Endodermal cell (in vitro differentiated cells): Measurements from ENCODE around the gene PLCL2. TPM values are rescaled to one million over a fixed set of nuclear protein-coding genes. Genes with fewer than 3 reads are reported as not detected.

ENCODE experiments used
- DNase-seq: peaks from one replicate; pipeline ENCODE4 v3.0.0-alpha.2; 2017
- H3K27ac ChIP-seq: 2 replicates; pipeline ENCODE4 v1.5.1; 2013; ENCODE audit warnings: mild to moderate bottlenecking, low read depth, low read length, moderate library complexity
- H3K27me3 ChIP-seq: 2 replicates; pipeline ENCODE4 v1.6.1; 2013; ENCODE audit warnings: mild to moderate bottlenecking, low read length, moderate library complexity; ENCODE audit not compliant: insufficient read depth, control insufficient read depth, poor library complexity, severe bottlenecking
- H3K36me3 ChIP-seq: 2 replicates; pipeline ENCODE4 v1.7.0; 2013; ENCODE audit warnings: mild to moderate bottlenecking, low read length, moderate library complexity; ENCODE audit not compliant: control insufficient read depth, insufficient read depth
- H3K4me1 ChIP-seq: one replicate; pipeline ENCODE4 v1.7.0; 2013; ENCODE audit warnings: low read length; ENCODE audit not compliant: control insufficient read depth, insufficient read depth
- H3K4me3 ChIP-seq: 2 replicates; pipeline ENCODE4 v1.5.1; 2013; ENCODE audit warnings: mild to moderate bottlenecking, low read length, moderate library complexity
- H3K9ac ChIP-seq: 2 replicates; pipeline ENCODE4 v1.6.1; 2013; ENCODE audit warnings: mild to moderate bottlenecking, low read length, moderate library complexity; ENCODE audit not compliant: poor library complexity, severe bottlenecking; ENCODE audit errors: extremely low read depth
- H3K9me3 ChIP-seq: 2 replicates; pipeline ENCODE4 v1.6.1; 2013; ENCODE audit warnings: mild to moderate bottlenecking, low read length, moderate library complexity; ENCODE audit not compliant: control insufficient read depth
- H3K27ac Mint-ChIP-seq: 2 replicates; pipeline ENCODE4 v1.8.0; 2020; ENCODE audit warnings: mixed read lengths
- H3K27me3 Mint-ChIP-seq: 2 replicates; pipeline ENCODE4 v1.8.0; 2021; ENCODE audit warnings: mild to moderate bottlenecking, mixed read lengths; ENCODE audit not compliant: insufficient read depth
- H3K36me3 Mint-ChIP-seq: 2 replicates; pipeline ENCODE4 v1.8.0; 2020; ENCODE audit warnings: low read depth, mixed read lengths
- H3K4me1 Mint-ChIP-seq: 2 replicates; pipeline ENCODE4 v1.8.0; 2020; ENCODE audit warnings: mixed read lengths
- H3K4me3 Mint-ChIP-seq: 2 replicates; pipeline ENCODE4 v1.8.0; 2020; ENCODE audit warnings: mild to moderate bottlenecking, moderate library complexity, mixed read lengths
- H3K9me3 Mint-ChIP-seq: 2 replicates; pipeline ENCODE4 v1.8.0; 2020; ENCODE audit warnings: mild to moderate bottlenecking, mixed read lengths
- WGBS, 2 experiments: methylation state at CpG; one replicate each; pipeline versions ENCODE4 v1.1.5 to v1.1.7; 2013; ENCODE audit warnings: missing lambda C conversion rate in 2 of 2, mixed read lengths in 1 of 2; ENCODE audit not compliant: insufficient coverage in 1 of 2, insufficient read length in 1 of 2; 5-methylcytosine and 5-hydroxymethylcytosine counted together
- total RNA-seq, 2 donors: library from RNA; stranded (reverse); fragmentation: NEBNext Ultra II Directional in 1 of 2; extraction: Animal tissue kit (Norgen Biotek cat#: 25700) in 1 of 2; gene quantifications; 2 replicates in 1 of 2; 3 replicates in 1 of 2; pipeline ENCODE4 v1.2.1, GENCODE V29; 2021
- TF ChIP-seq, protein P1 (sequence below): fragments of 200-600 bp; sonication (generic); conservative IDR thresholded peaks from 2 replicates; pipeline ENCODE4 v1.5.0; 2021; ENCODE audit warnings: antibody characterized with exemption, mild to moderate bottlenecking

PLCL2 gene
- total RNA-seq, 2 donors from 2014 or later: 4.2 to 6.9 TPM

DNA sequence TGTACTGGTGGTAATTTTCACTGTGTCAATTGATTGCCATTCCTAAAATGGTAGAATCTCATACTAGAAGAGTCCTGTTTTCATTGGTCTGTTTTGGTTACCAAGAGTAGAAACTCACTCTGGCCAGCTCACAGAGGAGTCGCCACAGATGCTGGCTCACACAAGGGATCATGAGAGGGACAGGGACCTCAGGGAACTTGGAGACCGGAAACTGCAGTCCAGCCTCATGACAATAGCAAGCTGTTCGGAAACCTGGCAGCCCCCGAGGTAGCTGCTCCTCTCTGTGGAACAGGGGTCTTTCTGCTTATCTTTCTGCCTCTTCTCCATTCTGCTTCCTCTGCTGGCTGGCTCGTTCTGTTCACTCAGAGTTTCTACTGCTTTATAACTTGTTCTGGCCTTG is 192.9 kb downstream of the PLCL2 start:
- no peaks in the 10 kb centered on the region for H3K4me1 ChIP-seq
- WGBS, 2 experiments: 82 to 95% methylated on average over 4 to 5 of the region's 5 CpGs
- peaks cover 6% of the 10 kb centered on the region for H3K9me3 ChIP-seq
- Mint-ChIP-seq H3K27me3 (no peaks in the 10 kb centered on the region), H3K9me3 (no peaks in the 10 kb centered on the region), H3K27ac (no peak overlapping the region), H3K4me3 (no peak overlapping the region), H3K36me3 (peaks cover 4% of the 10 kb centered on the region), H3K4me1 (peaks cover 4% of the 10 kb centered on the region)
- no peak overlapping the region for H3K4me3 ChIP-seq
- H3K36me3 ChIP-seq: no peaks in the 10 kb centered on the region
- H3K27ac ChIP-seq: no peak overlapping the region
- TF ChIP-seq, protein P1, sequence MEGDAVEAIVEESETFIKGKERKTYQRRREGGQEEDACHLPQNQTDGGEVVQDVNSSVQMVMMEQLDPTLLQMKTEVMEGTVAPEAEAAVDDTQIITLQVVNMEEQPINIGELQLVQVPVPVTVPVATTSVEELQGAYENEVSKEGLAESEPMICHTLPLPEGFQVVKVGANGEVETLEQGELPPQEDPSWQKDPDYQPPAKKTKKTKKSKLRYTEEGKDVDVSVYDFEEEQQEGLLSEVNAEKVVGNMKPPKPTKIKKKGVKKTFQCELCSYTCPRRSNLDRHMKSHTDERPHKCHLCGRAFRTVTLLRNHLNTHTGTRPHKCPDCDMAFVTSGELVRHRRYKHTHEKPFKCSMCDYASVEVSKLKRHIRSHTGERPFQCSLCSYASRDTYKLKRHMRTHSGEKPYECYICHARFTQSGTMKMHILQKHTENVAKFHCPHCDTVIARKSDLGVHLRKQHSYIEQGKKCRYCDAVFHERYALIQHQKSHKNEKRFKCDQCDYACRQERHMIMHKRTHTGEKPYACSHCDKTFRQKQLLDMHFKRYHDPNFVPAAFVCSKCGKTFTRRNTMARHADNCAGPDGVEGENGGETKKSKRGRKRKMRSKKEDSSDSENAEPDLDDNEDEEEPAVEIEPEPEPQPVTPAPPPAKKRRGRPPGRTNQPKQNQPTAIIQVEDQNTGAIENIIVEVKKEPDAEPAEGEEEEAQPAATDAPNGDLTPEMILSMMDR: no peak
- no peak for DNase-seq
- no peak overlapping the region for H3K9ac ChIP-seq
- no peaks in the 10 kb centered on the region for H3K27me3 ChIP-seq

DNA sequence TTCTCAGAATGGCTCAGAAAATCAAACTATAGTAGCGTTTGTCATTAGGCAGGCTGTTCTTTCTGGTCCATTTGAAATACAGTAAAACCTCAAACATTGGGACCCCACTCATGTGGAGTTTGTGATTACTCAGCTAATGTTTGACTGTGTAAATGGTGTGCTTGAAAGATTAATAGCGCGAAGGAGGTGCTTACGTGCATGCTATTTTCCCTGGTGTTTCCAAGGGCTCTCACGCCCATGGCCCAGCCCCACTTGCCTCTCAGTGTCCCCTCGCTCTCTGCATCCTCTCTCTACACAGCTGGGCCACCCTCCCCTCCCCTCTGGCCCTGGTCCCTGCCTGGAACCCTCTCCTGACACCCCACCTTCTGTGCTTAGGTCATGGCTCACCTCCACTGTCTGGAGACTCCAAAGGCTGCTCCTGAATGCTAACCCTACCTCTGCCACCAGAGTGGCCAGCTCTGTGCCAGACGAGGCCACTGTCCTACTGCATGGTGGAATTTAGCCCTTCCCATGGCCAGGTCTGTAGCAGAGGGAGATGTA is 194.2 kb downstream of the PLCL2 start:
- H3K4me1 Mint-ChIP-seq: peaks cover 4% of the 10 kb centered on the region
- no peaks in the 10 kb centered on the region for H3K27me3 Mint-ChIP-seq
- Histone ChIP-seq H3K36me3 (no peaks in the 10 kb centered on the region), H3K4me3 (no peak overlapping the region), H3K9me3 (peaks cover 6% of the 10 kb centered on the region), H3K27me3 (no peaks in the 10 kb centered on the region), H3K27ac (no peak overlapping the region), H3K4me1 (no peaks in the 10 kb centered on the region), H3K9ac (no peak overlapping the region)
- H3K36me3 Mint-ChIP-seq: peaks cover 4% of the 10 kb centered on the region
- H3K27ac Mint-ChIP-seq: no peak overlapping the region
- no peak for DNase-seq
- TF ChIP-seq, protein P1: no peak
- WGBS, 2 experiments: 93 to 96% methylated on average over 2 to 7 of the region's 7 CpGs
- no peaks in the 10 kb centered on the region for H3K9me3 Mint-ChIP-seq
- no peak overlapping the region for H3K4me3 Mint-ChIP-seq

DNA sequence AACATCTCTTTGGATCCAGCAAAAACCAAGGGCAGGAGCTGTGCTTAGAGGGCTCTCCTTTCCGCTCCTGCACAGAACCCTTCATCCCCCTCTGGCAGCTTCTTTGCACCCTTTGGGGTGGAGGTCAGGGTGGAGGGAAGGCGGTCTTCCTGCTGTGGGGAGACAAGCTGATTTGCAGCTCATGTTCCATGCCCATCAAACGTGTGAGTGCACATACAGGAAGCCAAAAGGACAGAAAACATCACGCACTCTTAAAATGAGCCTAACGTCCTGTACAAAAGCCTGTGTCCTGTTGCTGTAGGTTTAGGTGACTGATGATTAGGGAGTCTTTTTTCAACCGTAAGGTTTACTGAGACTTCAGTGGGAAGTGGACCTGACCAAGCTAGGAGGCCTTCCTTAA is 195.2 kb downstream of the PLCL2 start:
- H3K36me3 Mint-ChIP-seq: peaks cover 8% of the 10 kb centered on the region

More for the DNA sequence above, 195.2 kb downstream of the PLCL2 start:
- H3K4me1 ChIP-seq: no peaks in the 10 kb centered on the region
- Mint-ChIP-seq H3K27ac (no peak overlapping the region), H3K9me3 (peaks cover 4% of the 10 kb centered on the region), H3K4me1 (peaks cover 4% of the 10 kb centered on the region), H3K4me3 (no peak overlapping the region), H3K27me3 (no peaks in the 10 kb centered on the region)
- TF ChIP-seq, protein P1: no peak
- 85 to 97% methylated on average over 6 of the region's 6 CpGs for WGBS, 2 experiments
- H3K9me3 ChIP-seq: peaks cover 6% of the 10 kb centered on the region
- no peaks in the 10 kb centered on the region for H3K36me3 ChIP-seq
- H3K9ac ChIP-seq: no peak overlapping the region
- H3K27ac ChIP-seq: no peak overlapping the region
- no peak for DNase-seq
- H3K4me3 ChIP-seq: no peak overlapping the region
- no peaks in the 10 kb centered on the region for H3K27me3 ChIP-seq
